Adipocyte (in vitro differentiated cells): ENCODE measurements around the gene ATP6V1C2.

Experiments used
- DNase-seq: peaks from one replicate; pipeline ENCODE4 v3.0.0-alpha.2; 2015; ENCODE audit warnings: low read depth
- H3K27me3 ChIP-seq: replicated peaks from 2 replicates; pipeline ENCODE4 v1.7.0; 2013; ENCODE audit warnings: mild to moderate bottlenecking, low read length, moderate library complexity; ENCODE audit not compliant: control insufficient read depth, insufficient read depth
- H3K36me3 ChIP-seq: 2 replicates; pipeline ENCODE4 v1.7.0; 2013; ENCODE audit warnings: low read length, mild to moderate bottlenecking, moderate library complexity; ENCODE audit not compliant: control insufficient read depth, insufficient read depth, severe bottlenecking
- H3K4me1 ChIP-seq: 2 replicates; pipeline ENCODE4 v1.7.0; 2013; ENCODE audit warnings: mild to moderate bottlenecking, low read length, moderate library complexity; ENCODE audit not compliant: control insufficient read depth, insufficient read depth
- H3K4me3 ChIP-seq: 2 replicates; pipeline ENCODE4 v1.7.0; 2013; ENCODE audit warnings: mild to moderate bottlenecking, low read length, moderate library complexity
- H3K9ac ChIP-seq: 2 replicates; pipeline ENCODE4 v1.7.0; 2013; ENCODE audit warnings: mild to moderate bottlenecking, low read length, moderate library complexity
- H3K9me3 ChIP-seq: 2 replicates; pipeline ENCODE4 v1.7.0; 2013; ENCODE audit warnings: mild to moderate bottlenecking, low read length, moderate library complexity; ENCODE audit not compliant: control insufficient read depth

ATP6V1C2 gene

GRCh38 chr2:10733980-10734379 is 12.6 kb downstream of the ATP6V1C2 start:
- no peak for DNase-seq
- H3K9me3 ChIP-seq = no peaks in the 10 kb centered on the region
- no peaks in the 10 kb centered on the region for H3K4me1 ChIP-seq
- H3K27me3 ChIP-seq = peaks cover 12% of the 10 kb centered on the region
- H3K9ac ChIP-seq = no peak overlapping the region
- no peaks in the 10 kb centered on the region for H3K36me3 ChIP-seq
- no peak overlapping the region for H3K4me3 ChIP-seq

- no peak for DNase-seq
- H3K36me3 ChIP-seq = no peaks in the 10 kb centered on the region
- peaks cover 24% of the 10 kb centered on the region for H3K27me3 ChIP-seq
- H3K9me3 ChIP-seq = no peaks in the 10 kb centered on the region
- no peaks in the 10 kb centered on the region for H3K4me1 ChIP-seq
- H3K4me3 ChIP-seq = no peak overlapping the region
- H3K9ac ChIP-seq = no peak overlapping the region
These were observed 16.8 kb downstream of the ATP6V1C2 start for GRCh38 chr2:10738192-10738591.

- no peak for DNase-seq
- Histone ChIP-seq H3K27me3 (peaks cover 14% of the 10 kb centered on the region), H3K4me3 (no peak overlapping the region), H3K9ac (no peak overlapping the region), H3K9me3 (no peaks in the 10 kb centered on the region), H3K4me1 (no peaks in the 10 kb centered on the region), H3K36me3 (no peaks in the 10 kb centered on the region)
These were observed 18.8 kb downstream of the ATP6V1C2 start for GRCh38 chr2:10740226-10740625.

- Histone ChIP-seq H3K36me3 (no peaks in the 10 kb centered on the region), H3K4me3 (no peak overlapping the region), H3K27me3 (peaks cover 14% of the 10 kb centered on the region), H3K9ac (no peak overlapping the region), H3K9me3 (no peaks in the 10 kb centered on the region), H3K4me1 (no peaks in the 10 kb centered on the region)
- DNase-seq = no peak
These were observed 19.7 kb downstream of the ATP6V1C2 start for GRCh38 chr2:10741139-10741538.

- Histone ChIP-seq H3K9ac (no peak overlapping the region), H3K4me1 (no peaks in the 10 kb centered on the region), H3K4me3 (no peak overlapping the region), H3K27me3 (peaks cover 14% of the 10 kb centered on the region), H3K36me3 (no peaks in the 10 kb centered on the region), H3K9me3 (no peaks in the 10 kb centered on the region)
- DNase-seq = no peak
These were observed 21.2 kb downstream of the ATP6V1C2 start for GRCh38 chr2:10742666-10743065.

GRCh38 chr2:10750610-10751009 is 29.2 kb downstream of the ATP6V1C2 start:
- DNase-seq = no peak
- Histone ChIP-seq H3K4me3 (no peak overlapping the region), H3K9me3 (no peaks in the 10 kb centered on the region), H3K4me1 (no peaks in the 10 kb centered on the region), H3K9ac (no peak overlapping the region), H3K36me3 (no peaks in the 10 kb centered on the region), H3K27me3 (peaks cover 15% of the 10 kb centered on the region)

GRCh38 chr2:10752236-10752635 is 30.8 kb downstream of the ATP6V1C2 start:
- no peaks in the 10 kb centered on the region for H3K36me3 ChIP-seq
- H3K9ac ChIP-seq = no peak overlapping the region
- H3K4me1 ChIP-seq = no peaks in the 10 kb centered on the region
- no peaks in the 10 kb centered on the region for H3K9me3 ChIP-seq
- no peak overlapping the region for H3K4me3 ChIP-seq
- H3K27me3 ChIP-seq = peaks cover 15% of the 10 kb centered on the region
- no peak for DNase-seq

GRCh38 chr2:10753156-10753555 is 31.7 kb downstream of the ATP6V1C2 start:
- H3K4me3 ChIP-seq = no peak overlapping the region
- H3K9ac ChIP-seq = no peak overlapping the region
- no peaks in the 10 kb centered on the region for H3K36me3 ChIP-seq
- no peaks in the 10 kb centered on the region for H3K4me1 ChIP-seq
- no peak for DNase-seq
- H3K27me3 ChIP-seq = peaks cover 16% of the 10 kb centered on the region
- no peaks in the 10 kb centered on the region for H3K9me3 ChIP-seq

- no peak for DNase-seq
These were observed 32.4 kb downstream of the ATP6V1C2 start for GRCh38 chr2:10753876-10754275.

GRCh38 chr2:10755621-10756020 is 34.2 kb downstream of the ATP6V1C2 start:
- Histone ChIP-seq H3K27me3 (peaks cover 13% of the 10 kb centered on the region), H3K4me1 (no peaks in the 10 kb centered on the region), H3K36me3 (no peaks in the 10 kb centered on the region), H3K4me3 (no peak overlapping the region), H3K9me3 (no peaks in the 10 kb centered on the region), H3K9ac (no peak overlapping the region)
- DNase-seq = no peak

More at GRCh38 chr2:10753876-10754275, 32.4 kb downstream of the ATP6V1C2 start:
- peaks cover 13% of the 10 kb centered on the region for H3K27me3 ChIP-seq
- no peaks in the 10 kb centered on the region for H3K4me1 ChIP-seq
- H3K9ac ChIP-seq = no peak overlapping the region
- H3K36me3 ChIP-seq = no peaks in the 10 kb centered on the region
- no peaks in the 10 kb centered on the region for H3K9me3 ChIP-seq
- no peak overlapping the region for H3K4me3 ChIP-seq

GRCh38 chr2:10757814-10758286 is 36.4 kb downstream of the ATP6V1C2 start:
- H3K4me1 ChIP-seq = no peaks in the 10 kb centered on the region
- no peak overlapping the region for H3K9ac ChIP-seq
- DNase-seq = no peak
- no peaks in the 10 kb centered on the region for H3K9me3 ChIP-seq
- H3K4me3 ChIP-seq = no peak overlapping the region
- H3K27me3 ChIP-seq = peaks cover 7% of the 10 kb centered on the region
- no peaks in the 10 kb centered on the region for H3K36me3 ChIP-seq

GRCh38 chr2:10759151-10759714 is 37.8 kb downstream of the ATP6V1C2 start:
- H3K36me3 ChIP-seq = no peaks in the 10 kb centered on the region
- H3K4me3 ChIP-seq = no peak overlapping the region
- peaks cover 21% of the 10 kb centered on the region for H3K27me3 ChIP-seq
- DNase-seq = no peak
- no peak overlapping the region for H3K9ac ChIP-seq
- H3K4me1 ChIP-seq = no peaks in the 10 kb centered on the region
- no peaks in the 10 kb centered on the region for H3K9me3 ChIP-seq
